A549 (cell line): Measurements from ENCODE around the gene SNRK.

ENCODE experiments used
- BHLHE40 ChIP-seq: IDR thresholded peaks from 2 replicates; pipeline ENCODE4 v1.6.1; 2012; ENCODE audit warnings: low read depth, low read length, inconsistent platforms
- CBX2 ChIP-seq: fragments of 200-600 bp; sonication (generic); IDR thresholded peaks from 2 replicates; pipeline ENCODE4 v1.6.1; 2016; ENCODE audit warnings: low read depth, mild to moderate bottlenecking, borderline replicate concordance
- CEBPB ChIP-seq, 2 experiments: fragments of >200 bp in 1 of 2; sonication (Bioruptor Twin) in 1 of 2; formaldehyde crosslinking in 1 of 2; IDR thresholded peaks; 2 replicates each; pipeline ENCODE4 v1.6.1; 2012 to 2016
- CHD2 ChIP-seq: fragments of 150-350 bp; IDR thresholded peaks from 2 replicates; pipeline ENCODE4 v1.6.1; 2014; ENCODE audit warnings: low read length; ENCODE audit not compliant: partially characterized antibody
- EP300 ChIP-seq, 2 experiments: fragments of >200 bp; sonication (Bioruptor Twin); formaldehyde crosslinking; IDR thresholded peaks; 2 replicates in 1 of 2; 3 replicates in 1 of 2; pipeline ENCODE4 v1.6.1; 2016 to 2017
- KDM5A ChIP-seq: fragments of 200-600 bp; sonication (generic); IDR thresholded peaks from 2 replicates; pipeline ENCODE4 v1.6.1; 2016; ENCODE audit warnings: antibody characterized with exemption, mild to moderate bottlenecking
- POLR2A ChIP-seq: IDR thresholded peaks from 2 replicates; pipeline ENCODE4 v1.6.1; 2012; ENCODE audit warnings: mild to moderate bottlenecking, low read length
- RAD21 ChIP-seq, 2 experiments: fragments of >200 bp in 1 of 2; sonication (Bioruptor Twin) in 1 of 2; formaldehyde crosslinking in 1 of 2; IDR thresholded peaks in 1 of 2; conservative IDR thresholded peaks in 1 of 2; 2 replicates in 1 of 2; 3 replicates in 1 of 2; pipeline ENCODE4 v1.6.1; 2012 to 2018; ENCODE audit warnings: inconsistent platforms in 1 of 2
- RCOR1 ChIP-seq: fragments of 150-350 bp; IDR thresholded peaks from 2 replicates; pipeline ENCODE4 v1.6.1; 2014; ENCODE audit warnings: antibody characterized with exemption, low read length, low read depth
- SMC3 ChIP-seq: fragments of >200 bp; sonication (Bioruptor Twin); formaldehyde crosslinking; IDR thresholded peaks from 3 replicates; pipeline ENCODE4 v1.6.1; 2018; ENCODE audit warnings: inconsistent platforms
- TP53 ChIP-seq: fragments of 250-450 bp; sonication (Bioruptor Pico); IDR thresholded peaks from 2 replicates; pipeline ENCODE4 v1.5.0; 2021; ENCODE audit warnings: mild to moderate bottlenecking, moderate library complexity
- ZSCAN20 ChIP-seq: fragments of 250-450 bp; sonication (Bioruptor Pico); IDR thresholded peaks from 2 replicates; pipeline ENCODE4 v1.8.0; 2022; ENCODE audit warnings: mild to moderate bottlenecking, moderate library complexity
- TF ChIP-seq, protein P1 (sequence below): fragments of >200 bp; sonication (Bioruptor Twin); formaldehyde crosslinking; IDR thresholded peaks from 3 replicates; pipeline ENCODE4 v1.5.1; 2016
- TF ChIP-seq, protein P2 (sequence below): fragments of 250-450 bp; sonication (Bioruptor Pico); IDR thresholded peaks from 2 replicates; pipeline ENCODE4 v1.5.0; 2021; ENCODE audit warnings: mild to moderate bottlenecking, moderate library complexity, borderline replicate concordance

DNA sequence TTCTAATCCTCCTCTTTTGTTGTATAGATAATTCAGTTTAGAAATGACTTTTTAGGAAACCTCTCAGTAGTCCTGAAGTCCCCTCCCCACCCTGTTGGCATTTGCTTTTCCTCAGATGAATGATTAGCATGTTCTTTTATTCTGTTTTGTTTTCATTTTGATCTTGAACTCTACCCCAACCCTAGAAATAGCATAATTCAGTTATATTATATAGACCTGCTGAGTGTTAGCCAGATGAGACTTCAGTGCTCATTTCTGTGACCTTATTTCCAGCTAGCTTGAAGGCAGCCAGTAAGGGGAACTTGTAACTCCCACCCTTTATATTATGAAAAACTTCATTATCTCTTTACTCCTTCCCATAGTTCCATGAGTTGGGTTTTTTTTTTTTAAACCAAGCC, 41.2 kb downstream of the SNRK start:
- TF ChIP-seq SMC3 (no peak), POLR2A (no peak), BHLHE40 (no peak), ZSCAN20 (CRISPR knock-in tag) (no peak), TP53 (CRISPR knock-in tag) (no peak), KDM5A (no peak), CHD2 (no peak), CEBPB (IDR thresholded peaks at IDR 0.05) (no peak), RCOR1 (no peak), CBX2 (no peak), RAD21 (conservative IDR thresholded peaks at IDR 0.05 in 1 of 2, IDR thresholded peaks at IDR 0.05 in 1 of 2) (no peak), EP300 (IDR thresholded peaks at IDR 0.05) (no peak)
- TF ChIP-seq, protein P1, sequence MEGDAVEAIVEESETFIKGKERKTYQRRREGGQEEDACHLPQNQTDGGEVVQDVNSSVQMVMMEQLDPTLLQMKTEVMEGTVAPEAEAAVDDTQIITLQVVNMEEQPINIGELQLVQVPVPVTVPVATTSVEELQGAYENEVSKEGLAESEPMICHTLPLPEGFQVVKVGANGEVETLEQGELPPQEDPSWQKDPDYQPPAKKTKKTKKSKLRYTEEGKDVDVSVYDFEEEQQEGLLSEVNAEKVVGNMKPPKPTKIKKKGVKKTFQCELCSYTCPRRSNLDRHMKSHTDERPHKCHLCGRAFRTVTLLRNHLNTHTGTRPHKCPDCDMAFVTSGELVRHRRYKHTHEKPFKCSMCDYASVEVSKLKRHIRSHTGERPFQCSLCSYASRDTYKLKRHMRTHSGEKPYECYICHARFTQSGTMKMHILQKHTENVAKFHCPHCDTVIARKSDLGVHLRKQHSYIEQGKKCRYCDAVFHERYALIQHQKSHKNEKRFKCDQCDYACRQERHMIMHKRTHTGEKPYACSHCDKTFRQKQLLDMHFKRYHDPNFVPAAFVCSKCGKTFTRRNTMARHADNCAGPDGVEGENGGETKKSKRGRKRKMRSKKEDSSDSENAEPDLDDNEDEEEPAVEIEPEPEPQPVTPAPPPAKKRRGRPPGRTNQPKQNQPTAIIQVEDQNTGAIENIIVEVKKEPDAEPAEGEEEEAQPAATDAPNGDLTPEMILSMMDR, result no peak
- TF ChIP-seq, protein P2, sequence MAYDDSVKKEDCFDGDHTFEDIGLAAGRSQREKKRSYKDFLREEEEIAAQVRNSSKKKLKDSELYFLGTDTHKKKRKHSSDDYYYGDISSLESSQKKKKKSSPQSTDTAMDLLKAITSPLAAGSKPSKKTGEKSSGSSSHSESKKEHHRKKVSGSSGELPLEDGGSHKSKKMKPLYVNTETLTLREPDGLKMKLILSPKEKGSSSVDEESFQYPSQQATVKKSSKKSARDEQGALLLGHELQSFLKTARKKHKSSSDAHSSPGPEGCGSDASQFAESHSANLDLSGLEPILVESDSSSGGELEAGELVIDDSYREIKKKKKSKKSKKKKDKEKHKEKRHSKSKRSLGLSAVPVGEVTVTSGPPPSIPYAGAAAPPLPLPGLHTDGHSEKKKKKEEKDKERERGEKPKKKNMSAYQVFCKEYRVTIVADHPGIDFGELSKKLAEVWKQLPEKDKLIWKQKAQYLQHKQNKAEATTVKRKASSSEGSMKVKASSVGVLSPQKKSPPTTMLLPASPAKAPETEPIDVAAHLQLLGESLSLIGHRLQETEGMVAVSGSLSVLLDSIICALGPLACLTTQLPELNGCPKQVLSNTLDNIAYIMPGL (CRISPR knock-in tag), result no peak
